NCI-H1105 (cell line): ENCODE data around the gene CACNA1E.

Experiments
- DNase-seq: peaks from one replicate; lab custom pipeline; 2025; lab: John Stamatoyannopoulos, UW

The CACNA1E gene

GRCh38 chr1:181483285-181484195, at the start of gene CACNA1E:
TSS of gene CACNA1E (plus strand) at chr1:181483517. CDS start at chr1:181483745, 228 bp downstream.
- DNase-seq = peak; percentile 10

GRCh38 chr1:181433931-181434330, 49.4 kb upstream of the CACNA1E start:
- DNase-seq = no peak

GRCh38 chr1:181438013-181438412, 45.3 kb upstream of the CACNA1E start:
- no peak for DNase-seq

- no peak for DNase-seq
Measured at GRCh38 chr1:181440510-181440909, 42.8 kb upstream of the CACNA1E start.

- DNase-seq = no peak
Measured at GRCh38 chr1:181442181-181442525, 41.2 kb upstream of the CACNA1E start.

GRCh38 chr1:181443231-181443853, 40.0 kb upstream of the CACNA1E start:
- DNase-seq = no peak

GRCh38 chr1:181445436-181445835, 37.9 kb upstream of the CACNA1E start:
- DNase-seq = no peak

- no peak for DNase-seq
Measured at GRCh38 chr1:181448461-181448860, 34.9 kb upstream of the CACNA1E start.

GRCh38 chr1:181451661-181452230, 31.6 kb upstream of the CACNA1E start:
- DNase-seq = no peak

- no peak for DNase-seq
Measured at GRCh38 chr1:181452746-181453145, 30.6 kb upstream of the CACNA1E start.

GRCh38 chr1:181453541-181454201, 29.6 kb upstream of the CACNA1E start:
- DNase-seq = no peak

- DNase-seq = no peak
Measured at GRCh38 chr1:181456551-181456950, 26.8 kb upstream of the CACNA1E start.

GRCh38 chr1:181458419-181458818, 24.9 kb upstream of the CACNA1E start:
- DNase-seq = no peak

GRCh38 chr1:181459067-181459466, 24.2 kb upstream of the CACNA1E start:
- no peak for DNase-seq

- no peak for DNase-seq
Measured at GRCh38 chr1:181469829-181470228, 13.5 kb upstream of the CACNA1E start.

GRCh38 chr1:181475580-181475979, 7.7 kb upstream of the CACNA1E start:
- DNase-seq = no peak

GRCh38 chr1:181476581-181476980, 6.7 kb upstream of the CACNA1E start:
- DNase-seq = no peak

- no peak for DNase-seq
Measured at GRCh38 chr1:181478306-181478705, 5.0 kb upstream of the CACNA1E start.

GRCh38 chr1:181479137-181479745, 4.1 kb upstream of the CACNA1E start:
- DNase-seq = peak; percentile 53

GRCh38 chr1:181482001-181482430, 1.3 kb upstream of the CACNA1E start:
- DNase-seq = no peak

- no peak for DNase-seq
Measured at GRCh38 chr1:181482521-181483284, 614 bp upstream of the CACNA1E start.
